Fibroblast of skin of back (primary cell): ENCODE data around the gene VPS54.
"Not testable (repeated sequence)": the region's sequence is repeated elsewhere in the genome, so short reads cannot be mapped to it uniquely, and the experiment has no call there.

Source experiments
- DNase-seq: peaks from one replicate; pipeline ENCODE4 v3.0.0-alpha.2; 2013

The VPS54 gene

DNA sequence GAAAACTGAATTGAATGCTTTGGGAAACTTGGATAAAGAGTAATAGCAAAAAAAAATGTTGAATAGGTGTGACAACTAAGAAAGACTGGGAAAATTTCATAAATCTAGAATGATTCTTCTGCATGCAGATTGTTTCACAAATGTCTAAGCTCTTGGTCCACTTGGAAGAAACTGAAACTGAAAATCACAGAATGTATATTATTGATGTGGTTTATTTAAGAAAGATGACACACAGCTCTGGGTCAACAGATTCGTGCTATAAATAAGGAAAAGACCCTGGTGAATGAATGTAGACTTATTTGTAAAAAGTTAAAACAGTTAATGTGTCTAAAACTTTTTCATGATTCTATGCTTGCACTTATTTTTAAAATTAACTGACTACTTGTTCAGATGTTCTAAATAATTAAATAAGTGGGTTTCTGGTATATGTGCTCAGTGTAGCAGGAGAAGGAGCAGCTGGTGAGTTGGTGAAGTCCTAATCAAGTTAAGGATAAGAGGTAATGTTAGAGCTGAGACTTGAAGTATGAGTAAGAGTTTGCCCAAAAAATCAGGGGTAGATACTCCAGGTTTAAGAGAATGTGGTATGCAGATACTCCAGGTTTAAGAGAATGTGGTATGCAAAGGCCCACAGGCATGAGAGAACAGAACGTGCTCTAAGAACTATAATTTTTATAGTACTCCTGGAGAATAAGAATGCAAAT is 153.1 kb downstream of the VPS54 start:
- no peak for DNase-seq

DNA sequence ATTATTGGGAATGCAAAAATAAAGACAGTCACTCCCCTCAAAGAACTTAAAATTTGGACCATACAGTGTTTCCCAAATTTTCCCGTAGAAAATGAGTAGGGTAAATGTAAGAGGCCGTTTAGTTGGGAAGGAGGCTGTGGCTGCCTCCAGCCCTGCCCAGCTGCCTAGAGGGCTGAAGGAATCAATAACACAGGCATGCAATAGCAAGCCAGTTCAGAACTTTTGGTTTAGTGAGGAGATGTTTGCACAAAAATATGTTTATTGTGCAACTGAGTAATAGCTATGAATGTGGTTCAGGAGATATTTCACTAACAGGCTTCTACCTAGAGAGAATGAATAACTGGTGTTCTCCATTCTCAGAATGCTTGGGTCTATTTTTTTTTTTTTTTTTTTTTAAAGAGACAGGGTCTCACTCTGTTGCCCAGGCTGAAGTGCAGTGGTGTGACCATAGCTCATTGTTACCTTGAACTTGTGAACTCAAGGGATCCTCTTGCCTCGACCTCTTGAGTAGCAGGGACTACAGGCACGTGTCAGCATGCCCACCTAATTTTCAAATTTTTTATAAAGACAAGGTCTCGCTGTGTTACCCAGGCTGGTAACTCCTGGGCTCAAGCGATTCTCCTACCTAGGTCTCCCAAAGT is 153.9 kb downstream of the VPS54 start:
- DNase-seq, result no peak

DNA sequence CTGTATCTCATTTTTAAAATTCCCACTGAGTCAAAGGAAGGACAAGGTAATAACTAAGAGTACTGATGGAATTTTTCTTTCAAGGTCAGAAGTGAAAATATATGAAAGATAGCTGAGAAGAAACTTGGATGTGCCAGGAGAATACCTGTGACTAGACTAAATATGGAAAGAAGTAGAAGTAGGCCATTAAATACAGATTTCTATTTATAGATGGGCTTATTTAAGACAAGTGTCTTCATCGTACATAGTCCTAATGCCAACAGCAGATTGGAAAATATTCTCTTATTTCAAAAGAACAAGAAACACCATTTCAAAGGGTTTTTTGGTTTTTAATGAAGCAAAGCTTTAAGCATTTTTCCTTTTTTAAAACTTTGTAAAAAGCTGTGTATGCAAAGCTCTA is 155.5 kb downstream of the VPS54 start:
- DNase-seq, result no peak

DNA sequence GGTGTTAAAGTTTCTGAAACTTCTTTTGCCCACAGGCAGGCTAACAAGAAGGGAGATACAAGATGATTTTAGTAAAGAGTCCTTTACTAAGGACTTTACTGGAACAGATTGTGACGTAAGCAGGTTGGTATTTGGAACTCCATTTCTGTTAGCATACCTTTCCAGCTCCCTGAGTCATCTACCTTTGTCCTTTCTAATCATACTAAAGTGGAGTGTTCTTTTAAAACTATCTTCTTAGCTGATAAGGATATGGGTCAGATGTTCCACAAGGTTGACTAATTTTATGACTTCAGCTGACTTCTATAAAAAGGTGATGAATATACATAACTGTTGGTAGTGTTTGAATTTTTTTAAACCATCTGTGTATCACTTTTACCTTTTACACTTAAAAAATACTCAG is 156.4 kb downstream of the VPS54 start:
- no peak for DNase-seq

DNA sequence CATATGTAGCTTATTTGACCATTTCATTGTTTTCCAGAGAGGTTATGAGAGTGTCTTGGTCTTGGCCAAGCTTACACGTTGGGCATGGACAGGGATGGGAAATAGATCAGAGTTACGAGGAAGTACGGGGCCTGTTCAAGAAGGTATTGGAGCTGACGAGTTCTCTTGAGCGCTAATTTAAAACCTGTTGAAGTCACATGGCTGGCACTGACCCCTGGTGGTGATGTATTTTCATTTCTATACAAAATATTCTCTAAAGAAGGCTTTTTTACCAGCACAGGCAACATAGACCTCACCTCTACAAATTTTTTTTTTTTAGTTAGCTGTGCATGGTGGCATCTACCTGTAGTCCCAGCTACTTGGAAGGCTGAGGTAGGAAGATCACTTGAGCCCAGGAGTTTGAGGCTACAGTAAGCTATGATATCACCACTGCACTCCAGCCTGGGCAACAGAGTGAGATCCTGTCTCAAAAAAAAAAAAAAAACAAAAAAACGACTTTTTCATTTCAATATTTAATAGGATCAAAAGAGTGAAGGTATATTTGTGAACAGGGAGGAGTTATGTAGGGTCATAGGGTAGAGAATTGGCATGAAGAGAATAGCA is 157.9 kb downstream of the VPS54 start:
- peak; percentile 64 for DNase-seq

DNA sequence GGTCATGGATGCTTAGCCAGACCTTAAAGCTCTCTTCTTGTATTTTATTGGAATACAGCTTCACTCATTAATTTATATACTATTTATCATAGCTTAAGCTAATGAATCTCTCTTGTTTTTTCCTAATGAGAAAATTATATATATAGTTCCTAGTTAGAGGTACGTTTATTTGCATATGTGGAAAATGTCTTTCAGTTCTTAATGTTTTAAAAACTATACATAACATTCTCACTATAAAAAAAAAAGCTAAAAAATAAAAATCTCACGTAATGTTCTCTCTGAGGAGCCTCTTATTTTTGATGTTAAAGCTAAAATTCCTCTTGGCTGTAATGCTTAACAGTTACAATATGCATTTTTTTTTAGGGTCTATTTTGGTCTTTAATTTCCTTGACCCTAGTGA is 160.9 kb downstream of the VPS54 start:
- no peak for DNase-seq

DNA sequence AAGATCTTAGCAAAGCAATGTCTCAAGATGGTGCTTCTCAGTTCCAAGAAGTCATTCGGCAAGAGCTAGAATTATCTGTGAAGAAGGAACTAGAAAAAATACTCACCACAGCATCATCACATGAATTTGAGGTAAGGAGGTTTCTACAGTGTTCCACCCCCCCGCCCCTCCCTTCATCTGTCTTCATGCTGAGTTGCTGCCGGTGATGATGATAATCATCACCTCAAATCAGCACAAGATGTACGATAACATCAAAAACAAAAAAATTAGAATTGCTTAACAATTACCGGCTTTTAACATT is 163.0 kb downstream of the VPS54 start:
- DNase-seq, result no peak

DNA sequence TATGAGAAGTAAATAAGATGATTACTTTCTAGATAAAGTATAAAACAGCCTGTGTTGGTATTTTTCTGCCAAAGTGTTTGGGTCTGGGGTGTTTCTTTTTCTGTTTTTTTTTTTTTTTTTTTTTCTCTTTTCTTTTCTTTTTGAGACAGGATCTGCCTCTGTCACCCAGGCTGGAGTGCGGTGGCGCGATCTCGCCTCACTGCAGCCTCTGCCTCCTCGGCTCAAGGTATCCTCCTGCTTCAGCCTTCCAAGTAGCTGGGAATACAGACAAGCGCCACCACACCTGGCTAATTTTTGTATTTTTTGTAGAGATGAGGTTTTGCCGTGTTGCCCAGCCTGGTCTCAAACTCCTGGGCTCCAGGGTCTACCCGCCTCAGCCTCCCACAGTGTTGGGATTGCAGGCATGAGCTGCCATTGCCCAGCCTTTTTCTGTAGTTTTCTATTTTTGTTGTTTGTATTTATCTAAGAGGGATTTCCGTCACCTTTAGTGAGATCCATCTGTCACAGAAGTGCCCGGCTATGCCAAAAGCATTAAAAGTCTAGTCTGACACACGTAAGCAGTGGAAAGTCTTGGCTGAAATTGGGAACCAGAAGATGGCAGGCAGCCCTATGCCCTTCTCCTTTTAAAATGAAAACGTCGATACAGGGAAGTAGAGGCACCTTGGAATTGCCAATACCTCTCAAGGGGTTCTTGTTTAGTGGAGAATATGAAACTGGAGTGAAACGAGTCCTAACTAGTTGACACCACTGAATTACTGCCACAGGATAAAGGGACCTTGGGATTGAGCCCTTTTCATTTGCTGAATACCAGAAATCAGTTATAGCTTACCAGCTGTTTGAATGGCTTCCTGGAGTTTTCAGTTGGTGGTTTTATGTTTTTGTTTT is 163.6 kb downstream of the VPS54 start:
- no peak for DNase-seq

DNA sequence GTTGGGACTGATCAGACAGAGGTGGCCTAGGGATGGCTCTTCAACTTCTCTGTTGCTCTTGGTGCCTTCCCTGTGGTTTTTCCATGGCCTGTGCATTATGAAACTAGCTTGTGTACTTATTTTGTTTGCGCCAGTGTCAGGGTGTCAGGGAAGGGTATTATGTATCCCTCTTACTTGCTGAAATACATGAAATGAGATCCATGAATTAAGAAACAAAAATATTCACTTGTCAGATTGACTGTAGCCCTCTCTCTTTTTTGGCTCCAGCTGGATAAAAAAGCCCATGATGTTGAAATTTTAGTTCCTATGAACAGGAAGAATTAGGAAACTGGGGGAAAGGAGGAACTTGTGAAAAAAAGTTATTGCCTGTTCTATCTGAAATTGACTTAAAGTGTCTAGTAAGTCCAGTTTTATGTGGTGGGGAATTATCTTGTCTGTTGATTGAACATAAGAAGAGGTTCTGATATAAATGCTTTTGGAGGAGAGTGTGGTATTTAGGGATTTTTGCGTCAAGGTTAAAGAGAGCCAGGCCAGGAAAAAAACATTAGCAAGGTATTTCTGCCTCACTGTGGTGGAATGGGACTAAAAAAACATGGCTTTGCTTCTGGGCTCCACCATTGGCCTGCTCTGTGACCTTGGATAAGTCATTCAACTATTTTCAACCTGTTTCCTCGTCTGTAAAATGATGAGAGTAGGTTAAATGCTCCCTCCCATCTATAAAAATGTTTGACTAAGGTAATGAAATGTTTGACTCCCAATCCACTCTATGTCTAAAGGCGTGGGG is 165.5 kb downstream of the VPS54 start:
- no peak for DNase-seq

DNA sequence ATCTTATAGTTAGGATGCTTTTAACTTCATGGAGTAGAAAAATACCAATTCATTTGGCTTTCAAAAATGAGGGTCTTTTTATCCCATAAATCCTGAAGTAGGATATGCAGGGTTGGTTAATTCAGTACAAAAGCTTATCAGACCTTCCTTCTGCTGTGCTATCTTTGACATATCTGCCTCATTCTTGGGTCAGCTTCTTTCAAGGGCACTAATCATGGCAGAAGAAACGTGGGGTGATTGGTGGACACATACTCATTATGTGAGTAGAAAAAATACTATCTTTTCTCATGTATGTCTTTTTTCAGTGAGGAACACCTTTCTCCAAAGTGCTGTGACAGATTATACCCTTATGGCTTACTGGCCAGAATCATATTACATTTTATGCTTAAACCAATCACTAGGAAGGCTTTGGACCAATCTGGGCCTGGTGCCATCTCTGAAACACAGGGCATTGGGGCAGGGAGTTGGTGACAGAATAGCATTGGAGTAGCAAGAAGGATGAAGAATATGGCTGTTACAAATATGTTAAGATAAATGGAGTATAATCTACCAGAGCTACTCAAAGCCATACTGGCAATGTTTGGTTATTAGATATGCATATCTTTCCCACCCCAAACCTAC is 167.4 kb downstream of the VPS54 start:
- no peak for DNase-seq

DNA sequence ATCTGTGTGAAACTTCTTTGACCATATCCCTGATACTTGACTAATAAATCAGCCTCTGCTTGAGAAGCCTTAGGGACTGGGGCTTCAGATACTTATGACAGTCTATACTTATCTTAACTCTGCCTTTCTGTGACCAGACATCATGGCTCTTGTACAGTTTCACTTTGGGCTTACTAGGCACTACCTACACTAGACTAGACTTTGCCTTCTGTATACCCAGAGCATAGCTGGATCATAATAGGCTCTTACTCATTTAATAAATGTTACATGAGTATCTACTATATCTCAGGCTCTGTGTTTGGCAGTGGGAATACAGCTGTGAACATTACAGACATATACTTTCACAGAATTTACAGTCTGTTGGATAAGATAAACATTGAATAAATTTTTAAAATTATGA is 168.6 kb downstream of the VPS54 start:
- DNase-seq, result no peak

DNA sequence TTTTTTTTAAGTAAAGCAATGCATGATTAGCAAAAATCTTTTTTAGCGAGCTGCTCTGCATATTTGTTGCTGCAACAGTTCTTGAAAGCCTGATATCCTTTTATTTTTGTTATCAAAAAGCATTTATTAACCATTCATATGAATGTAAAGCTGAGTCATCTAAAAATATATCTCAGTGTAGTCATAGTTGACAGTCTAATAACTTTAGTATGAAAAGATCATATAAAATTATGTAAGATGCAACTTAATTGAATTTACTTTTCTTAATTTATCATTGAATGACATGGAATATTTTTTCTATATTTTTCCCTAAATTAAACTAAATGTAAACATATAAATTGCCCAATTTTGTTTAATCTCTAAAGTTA is 169.0 kb downstream of the VPS54 start:
- no peak for DNase-seq

DNA sequence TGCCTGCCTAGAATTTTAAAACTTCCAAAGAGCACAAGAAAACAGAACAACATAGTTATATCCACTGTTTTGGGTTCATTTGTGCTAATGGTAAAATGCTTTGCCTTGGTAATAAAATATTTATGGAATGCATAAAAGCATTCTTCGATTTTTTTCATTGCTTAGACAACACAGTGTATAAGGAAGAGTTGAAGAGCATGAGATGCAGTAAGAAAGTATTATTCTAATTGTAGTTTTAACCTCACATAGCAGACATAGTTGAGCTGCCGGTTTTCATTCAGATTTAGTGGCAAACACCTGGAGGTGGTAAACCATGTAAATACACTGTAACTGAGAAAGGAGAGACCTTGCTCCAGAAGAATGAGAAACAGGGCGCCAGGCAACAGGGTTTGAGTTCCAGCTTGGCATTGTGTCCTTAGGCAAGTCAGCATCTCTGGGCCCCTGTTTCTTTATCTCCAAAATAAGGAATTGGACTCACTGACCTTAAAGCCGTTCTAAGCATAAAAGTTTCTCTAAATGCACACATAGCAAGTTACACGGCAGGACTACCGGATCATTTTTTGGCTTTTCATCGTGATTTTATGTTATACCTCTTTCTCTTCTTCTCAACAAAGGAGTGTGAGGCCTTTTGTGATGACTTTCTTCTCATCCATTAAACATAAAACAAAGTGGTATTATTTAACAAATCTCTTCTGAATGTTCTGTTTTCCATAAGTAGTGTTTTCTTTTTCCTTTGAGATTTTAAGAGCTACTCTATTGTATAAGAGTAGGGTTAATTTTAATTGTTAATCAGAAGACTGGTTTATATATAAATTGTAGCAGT is 169.6 kb downstream of the VPS54 start:
- peak; percentile 62 for DNase-seq

DNA sequence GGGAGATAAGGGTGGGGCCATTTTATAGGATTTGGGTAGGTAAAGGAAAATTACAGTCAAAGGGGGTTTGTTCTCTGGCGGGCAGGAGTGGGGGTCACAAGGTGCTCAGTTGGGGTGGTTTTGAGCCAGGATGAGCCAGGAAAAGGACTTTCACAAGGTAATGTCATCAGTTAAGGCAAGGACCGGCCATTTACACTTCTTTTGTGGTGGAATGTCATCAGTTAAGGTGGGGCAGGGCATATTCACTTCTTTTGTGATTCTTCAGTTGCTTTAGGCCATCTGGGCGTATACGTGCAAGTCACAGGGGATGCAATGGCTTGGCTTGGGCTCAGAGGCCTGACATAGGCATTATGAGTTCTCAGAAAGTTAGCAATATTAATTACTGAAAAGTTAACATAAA is 171.7 kb downstream of the VPS54 start:
- not testable (repeated sequence) for DNase-seq

DNA sequence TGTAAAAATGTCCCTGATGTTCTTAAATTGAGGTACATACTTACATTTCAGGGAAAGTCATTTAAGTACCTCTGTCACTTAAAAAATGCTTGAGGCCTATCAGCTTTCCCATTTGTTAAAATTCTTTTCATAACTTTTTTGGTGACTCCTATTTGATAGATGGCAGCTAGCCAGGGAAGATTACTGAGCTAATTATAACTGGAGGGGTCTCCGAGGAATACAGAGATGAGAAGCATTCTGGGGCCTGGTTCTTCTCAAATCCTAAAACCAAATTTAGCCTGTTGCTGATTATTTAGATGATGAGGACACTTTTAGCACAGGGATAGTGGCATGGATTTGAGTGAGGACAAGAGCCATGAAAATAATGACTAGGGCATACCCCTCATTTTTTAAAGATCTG is 172.7 kb downstream of the VPS54 start:
- peak; percentile 74 for DNase-seq

DNA sequence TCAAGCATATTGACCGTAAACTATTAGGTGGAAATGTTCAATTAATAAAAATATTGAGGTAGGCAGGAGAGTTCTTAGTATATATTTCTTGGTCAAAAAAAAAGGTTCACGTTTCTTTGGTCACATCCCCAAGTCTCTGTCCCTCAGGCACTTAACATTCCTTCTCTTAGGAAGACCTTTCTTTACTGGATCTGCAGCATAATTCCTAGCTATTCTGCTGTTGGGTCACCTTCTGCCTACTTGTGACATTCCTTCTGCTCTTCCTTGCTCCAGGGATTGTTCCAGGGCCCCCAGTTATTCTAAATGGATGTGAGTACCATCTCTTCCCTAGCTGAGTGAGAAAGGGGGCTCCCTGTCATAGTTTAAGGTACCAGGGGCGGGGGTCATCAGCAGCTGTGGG is 173.4 kb downstream of the VPS54 start:
- DNase-seq, result no peak

DNA sequence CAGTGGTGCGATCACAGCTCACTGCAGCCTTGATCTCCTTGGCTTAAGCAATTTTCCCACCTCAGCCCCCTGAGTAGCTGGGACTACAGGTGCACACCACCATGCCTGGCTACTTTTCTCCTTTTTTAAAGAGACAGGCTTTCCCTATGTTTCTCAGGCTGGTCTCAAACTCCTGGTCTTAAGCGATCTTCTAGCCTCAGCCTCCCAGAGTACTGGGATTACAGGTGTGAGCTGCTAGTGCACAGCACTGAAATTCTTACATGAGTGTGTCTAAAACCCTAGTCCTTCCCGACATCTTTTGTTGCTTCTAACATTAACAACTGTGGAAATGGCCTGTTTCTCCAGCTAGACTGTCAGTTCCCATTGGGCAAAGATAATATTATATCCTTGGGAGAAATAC is 174.6 kb downstream of the VPS54 start:
- DNase-seq, result no peak

DNA sequence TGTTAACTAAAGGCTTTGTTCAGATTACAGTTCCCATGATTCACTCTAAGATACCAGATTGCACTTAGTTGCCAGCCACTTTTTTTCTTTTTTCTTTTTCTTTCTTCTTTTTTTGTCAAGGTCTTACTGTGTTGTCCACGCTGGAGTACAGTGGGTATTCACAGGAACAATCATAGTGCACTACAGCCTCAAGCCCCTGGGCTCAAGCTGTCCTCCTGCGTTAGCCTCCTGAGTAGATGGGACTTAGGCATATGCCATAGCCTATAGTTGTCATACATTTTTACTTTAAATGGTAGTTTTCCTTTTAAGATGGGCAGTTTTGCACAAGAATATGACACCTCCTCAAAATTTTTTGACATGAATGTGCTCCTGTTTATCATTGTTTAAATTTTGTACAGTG is 175.4 kb downstream of the VPS54 start:
- no peak for DNase-seq

DNA sequence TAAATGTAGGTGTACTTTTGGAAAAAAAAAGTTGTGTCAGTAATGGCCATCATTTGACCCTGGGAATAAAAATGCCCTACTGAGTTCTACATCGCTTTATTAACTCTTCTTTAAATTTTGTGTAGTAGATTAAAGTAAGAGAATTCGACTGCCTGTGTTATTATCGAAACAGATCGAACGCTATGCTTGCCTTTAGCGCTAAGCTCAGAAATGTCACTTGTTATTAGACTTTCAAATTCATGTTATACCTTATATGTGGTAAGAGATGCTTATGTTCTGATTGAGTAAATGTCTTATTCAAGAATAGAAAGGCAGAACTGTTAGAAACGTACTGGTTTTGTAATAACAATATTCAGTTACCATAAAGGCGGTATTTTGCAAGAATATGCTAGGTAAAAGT is 176.1 kb downstream of the VPS54 start:
- no peak for DNase-seq

DNA sequence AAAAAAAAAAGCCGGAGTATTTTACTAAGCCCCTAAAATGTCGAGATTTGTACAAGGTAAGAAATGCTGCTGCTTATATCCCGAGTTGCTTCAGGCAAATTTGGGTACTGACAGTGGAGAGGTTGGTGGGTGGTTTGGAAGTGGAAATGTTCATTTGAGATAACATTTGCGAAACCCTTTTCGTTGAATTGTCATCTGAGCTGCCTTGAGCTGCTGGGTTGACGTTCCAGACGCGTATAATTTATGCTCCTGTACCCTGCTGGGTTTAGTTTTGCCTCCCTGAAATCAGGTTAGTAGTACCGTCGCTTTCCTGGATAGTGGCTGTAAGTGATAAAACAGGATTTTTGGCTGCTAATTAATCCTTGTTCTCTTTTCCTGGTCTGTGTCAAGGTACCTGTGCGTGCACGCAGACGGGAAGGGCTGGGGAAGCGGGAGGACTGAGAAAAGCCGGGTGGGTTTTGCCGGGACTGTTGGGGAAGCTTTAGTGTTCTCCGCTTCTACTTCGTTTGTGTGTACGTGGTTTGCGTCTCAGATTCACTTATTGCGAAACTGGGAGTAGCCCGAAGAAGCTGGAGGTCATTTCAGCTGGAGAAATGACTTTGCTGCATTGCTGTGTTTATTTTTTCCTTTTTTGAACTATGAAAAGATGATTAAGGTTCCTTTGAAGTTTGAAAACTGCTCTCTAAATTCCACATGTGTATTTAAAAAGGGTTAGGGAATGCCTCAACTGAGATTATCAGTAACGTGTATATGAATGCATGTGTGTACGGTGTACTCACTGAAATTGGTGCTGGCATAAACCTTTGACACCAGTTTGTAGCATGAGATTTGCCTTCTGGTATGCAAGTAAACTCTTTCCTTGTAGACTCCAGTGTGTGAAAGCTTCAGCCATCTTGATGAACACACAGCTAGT is 176.8 kb downstream of the VPS54 start:
- DNase-seq, result peak; percentile 65
